GM13976 (cell line): ENCODE results near the gene KCNIP1.

Experiments
- DNase-seq: peaks from one replicate; pipeline ENCODE4 v3.0.0; 2012; ENCODE audit warnings: low spot score
- in situ Hi-C: fragments of 300-500 bp; cut with MboI; formaldehyde crosslinking; loops from one replicate; pipeline ENCODE4 v1.12.0; 2022; ENCODE audit warnings: low sequenced_read_pairs, mixed read lengths, inconsistent platforms; ENCODE audit not compliant: unreplicated experiment
- TF ChIP-seq, protein P1 (sequence below): IDR thresholded peaks from 2 replicates; pipeline ENCODE4 v1.5.1; 2012; ENCODE audit warnings: borderline replicate concordance, mild to moderate bottlenecking; ENCODE audit not compliant: insufficient read depth; ENCODE audit errors: extremely low read depth, missing control alignments, control extremely low read depth

The KCNIP1 gene

DNA sequence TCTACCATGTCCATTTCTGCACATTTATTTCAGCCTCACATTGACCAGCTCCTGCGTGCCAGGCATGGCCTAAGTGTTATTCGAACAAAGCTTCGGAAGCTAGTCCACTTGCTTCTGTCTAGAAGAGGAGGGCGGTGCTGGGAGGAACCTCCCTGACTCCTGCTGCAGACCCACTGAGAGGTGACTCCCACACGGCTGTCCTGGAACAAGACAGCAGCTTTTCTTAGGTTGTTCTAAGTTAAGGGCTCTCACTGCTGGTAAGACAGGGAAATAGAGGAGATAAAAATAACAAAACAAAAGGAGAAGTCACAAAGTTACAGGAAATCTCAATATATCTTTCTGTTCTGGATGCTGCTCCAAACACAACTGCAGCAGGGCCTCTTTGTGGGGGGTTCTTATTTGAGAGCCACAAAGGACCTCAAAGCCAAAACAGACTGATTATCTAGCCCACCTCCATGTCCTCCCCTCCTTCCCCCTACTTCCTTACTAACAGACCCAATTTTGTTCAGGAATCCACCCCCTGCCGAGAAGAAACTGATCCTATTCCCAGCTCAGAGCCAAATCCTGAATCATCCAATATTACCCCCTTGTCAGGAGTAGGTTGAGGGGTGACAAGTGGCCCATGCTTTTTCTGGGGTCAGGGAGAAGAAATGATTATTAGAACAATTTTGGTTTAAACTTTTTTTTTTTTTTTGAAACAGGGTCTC is 28.4 kb upstream of the KCNIP1 start:
- TF ChIP-seq, protein P1, sequence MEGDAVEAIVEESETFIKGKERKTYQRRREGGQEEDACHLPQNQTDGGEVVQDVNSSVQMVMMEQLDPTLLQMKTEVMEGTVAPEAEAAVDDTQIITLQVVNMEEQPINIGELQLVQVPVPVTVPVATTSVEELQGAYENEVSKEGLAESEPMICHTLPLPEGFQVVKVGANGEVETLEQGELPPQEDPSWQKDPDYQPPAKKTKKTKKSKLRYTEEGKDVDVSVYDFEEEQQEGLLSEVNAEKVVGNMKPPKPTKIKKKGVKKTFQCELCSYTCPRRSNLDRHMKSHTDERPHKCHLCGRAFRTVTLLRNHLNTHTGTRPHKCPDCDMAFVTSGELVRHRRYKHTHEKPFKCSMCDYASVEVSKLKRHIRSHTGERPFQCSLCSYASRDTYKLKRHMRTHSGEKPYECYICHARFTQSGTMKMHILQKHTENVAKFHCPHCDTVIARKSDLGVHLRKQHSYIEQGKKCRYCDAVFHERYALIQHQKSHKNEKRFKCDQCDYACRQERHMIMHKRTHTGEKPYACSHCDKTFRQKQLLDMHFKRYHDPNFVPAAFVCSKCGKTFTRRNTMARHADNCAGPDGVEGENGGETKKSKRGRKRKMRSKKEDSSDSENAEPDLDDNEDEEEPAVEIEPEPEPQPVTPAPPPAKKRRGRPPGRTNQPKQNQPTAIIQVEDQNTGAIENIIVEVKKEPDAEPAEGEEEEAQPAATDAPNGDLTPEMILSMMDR, result no peak
- in situ Hi-C loops, result no loop called here
- DNase-seq, result no peak

DNA sequence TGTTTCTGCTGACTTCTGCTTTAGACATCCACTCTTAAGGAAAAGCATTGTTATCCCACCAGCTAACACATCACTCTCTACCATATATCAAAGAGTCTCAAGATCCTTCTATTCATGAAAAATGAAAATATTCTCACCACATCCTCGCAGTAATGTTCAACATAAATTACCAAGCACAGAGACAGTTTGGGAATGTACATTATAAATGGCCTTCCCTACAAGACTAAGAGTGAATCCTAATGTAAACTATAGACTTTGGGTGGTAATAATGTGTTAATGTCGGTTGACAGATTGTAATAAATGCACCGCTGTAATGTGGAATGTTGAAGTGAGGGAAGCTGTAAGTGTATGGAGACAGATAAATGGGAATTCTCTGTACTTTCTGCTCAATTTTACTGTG is 27.1 kb upstream of the KCNIP1 start:
- DNase-seq, result no peak
- TF ChIP-seq, protein P1, result no peak
- in situ Hi-C loops, result no loop called here

- DNase-seq, result no peak
- TF ChIP-seq, protein P1, result no peak
- in situ Hi-C loops, result no loop called here
Observed at GRCh38 chr5:170477906-170478305, 25.9 kb upstream of the KCNIP1 start.

- in situ Hi-C loops, result no loop called here
- no peak for DNase-seq
- TF ChIP-seq, protein P1, result no peak
Observed at GRCh38 chr5:170478306-170478705, 25.5 kb upstream of the KCNIP1 start.

- no peak for DNase-seq
- TF ChIP-seq, protein P1, result no peak
- in situ Hi-C loops, result no loop called here
Observed at GRCh38 chr5:170479484-170479883, 24.3 kb upstream of the KCNIP1 start.

GRCh38 chr5:170480260-170480659 is 23.6 kb upstream of the KCNIP1 start:
- in situ Hi-C loops, result no loop called here
- DNase-seq, result no peak

More at GRCh38 chr5:170480260-170480659, 23.6 kb upstream of the KCNIP1 start:
- TF ChIP-seq, protein P1, result no peak
